Mucosa of descending colon (tissue), 3 donors: ENCODE data around the gene CLCF1. TPM values are rescaled to one million over a fixed set of nuclear protein-coding genes. Genes with fewer than 3 reads are reported as not detected.
"Not testable (repeated sequence)": the region's sequence is repeated elsewhere in the genome, so short reads cannot be mapped to it uniquely, and the experiment has no call there.

Source experiments
- ATAC-seq: fragments of 200-7000 bp; cut with Tn5 transposase; one replicate; pipeline ENCODE4 v1.9.1; 2020; ENCODE audit warnings: mild to moderate bottlenecking, moderate library complexity
- DNase-seq, 3 donors: peaks; one replicate each; pipeline ENCODE4 v3.0.0-alpha.2; 2020
- H3K36me3 ChIP-seq: fragments of 200-600 bp; one replicate; pipeline ENCODE4 v1.8.0; 2021; ENCODE audit warnings: low read depth, mild to moderate bottlenecking
- H3K4me1 ChIP-seq: fragments of 200-600 bp; one replicate; pipeline ENCODE4 v1.8.0; 2021; ENCODE audit warnings: low read depth, mild to moderate bottlenecking
- H3K4me3 ChIP-seq: fragments of 200-600 bp; one replicate; pipeline ENCODE4 v1.8.0; 2021; ENCODE audit warnings: mild to moderate bottlenecking
- H3K9me3 ChIP-seq: fragments of 200-600 bp; one replicate; pipeline ENCODE4 v1.8.0; 2021; ENCODE audit warnings: mild to moderate bottlenecking
- intact Hi-C, 2 donors: fragments of 100-400 bp; cut with DNase I in 1 of 2; cut with micrococcal nuclease in 1 of 2; formaldehyde crosslinking; loops; one replicate each; pipeline versions ENCODE4 v1.11.0 to v1.11.1; 2022; cut with DNase I, micrococcal nuclease
- total RNA-seq, 3 donors: library from RNA; stranded (reverse); fragmentation: NEBNext Ultra II Directional in 2 of 3; extraction: Animal tissue kit (Norgen Biotek cat#: 25700) in 2 of 3; gene quantifications; one replicate each; pipeline versions ENCODE4 v1.2.1 to v1.2.4, GENCODE V29; 2021 to 2023
- TF ChIP-seq, protein P1 (sequence below): fragments of 200-600 bp; IDR thresholded peaks from one replicate; pipeline ENCODE4 v1.8.0; 2022; ENCODE audit warnings: antibody characterized with exemption, mild to moderate bottlenecking
- donor health status: DM: no; HTN: no; CAD: no; lungs with moderate emphysema.
- donor health status: DM: no; HTN: no; CAD: no.
- donor health status: DM: no; HTN: yes; CAD: no.

Gene CLCF1
- total RNA-seq, 3 donors from 2014 or later = 2.2 to 3.0 (median 2.7) TPM

DNA sequence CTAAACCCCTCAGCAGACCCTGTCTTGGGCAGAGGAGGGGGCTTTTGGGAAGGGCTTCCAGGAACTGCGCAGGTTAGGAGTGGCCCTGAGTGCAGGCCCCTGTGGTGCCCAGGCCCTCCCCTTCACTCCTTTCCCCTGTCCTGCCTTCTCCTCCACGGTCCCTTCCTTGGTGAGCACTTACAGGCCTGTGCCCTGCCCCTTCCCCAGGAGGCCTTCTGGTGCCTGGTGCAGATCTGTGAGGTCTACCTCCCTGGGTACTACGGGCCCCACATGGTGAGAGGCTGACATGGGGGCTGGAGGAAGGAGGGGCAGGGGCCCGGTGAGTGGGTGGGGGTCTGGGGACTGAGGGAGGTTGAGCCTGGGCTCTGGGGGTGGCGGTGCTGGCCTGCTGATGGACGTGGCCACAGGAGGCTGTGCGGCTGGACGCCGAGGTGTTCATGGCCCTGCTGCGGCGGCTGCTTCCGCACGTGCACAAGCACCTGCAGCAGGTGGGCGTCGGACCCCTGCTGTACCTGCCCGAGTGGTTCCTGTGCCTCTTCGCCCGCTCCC, 33.1 kb upstream of the CLCF1 start:
- intact Hi-C loops = no loop called here
- H3K36me3 ChIP-seq = no peaks in the 10 kb centered on the region
- peaks cover 10% of the 10 kb centered on the region for H3K4me1 ChIP-seq
- DNase-seq (no peak), ATAC-seq (no peak)
- H3K9me3 ChIP-seq = no peaks in the 10 kb centered on the region
- TF ChIP-seq, protein P1, sequence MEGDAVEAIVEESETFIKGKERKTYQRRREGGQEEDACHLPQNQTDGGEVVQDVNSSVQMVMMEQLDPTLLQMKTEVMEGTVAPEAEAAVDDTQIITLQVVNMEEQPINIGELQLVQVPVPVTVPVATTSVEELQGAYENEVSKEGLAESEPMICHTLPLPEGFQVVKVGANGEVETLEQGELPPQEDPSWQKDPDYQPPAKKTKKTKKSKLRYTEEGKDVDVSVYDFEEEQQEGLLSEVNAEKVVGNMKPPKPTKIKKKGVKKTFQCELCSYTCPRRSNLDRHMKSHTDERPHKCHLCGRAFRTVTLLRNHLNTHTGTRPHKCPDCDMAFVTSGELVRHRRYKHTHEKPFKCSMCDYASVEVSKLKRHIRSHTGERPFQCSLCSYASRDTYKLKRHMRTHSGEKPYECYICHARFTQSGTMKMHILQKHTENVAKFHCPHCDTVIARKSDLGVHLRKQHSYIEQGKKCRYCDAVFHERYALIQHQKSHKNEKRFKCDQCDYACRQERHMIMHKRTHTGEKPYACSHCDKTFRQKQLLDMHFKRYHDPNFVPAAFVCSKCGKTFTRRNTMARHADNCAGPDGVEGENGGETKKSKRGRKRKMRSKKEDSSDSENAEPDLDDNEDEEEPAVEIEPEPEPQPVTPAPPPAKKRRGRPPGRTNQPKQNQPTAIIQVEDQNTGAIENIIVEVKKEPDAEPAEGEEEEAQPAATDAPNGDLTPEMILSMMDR = no peak
- H3K4me3 ChIP-seq = no peak overlapping the region

DNA sequence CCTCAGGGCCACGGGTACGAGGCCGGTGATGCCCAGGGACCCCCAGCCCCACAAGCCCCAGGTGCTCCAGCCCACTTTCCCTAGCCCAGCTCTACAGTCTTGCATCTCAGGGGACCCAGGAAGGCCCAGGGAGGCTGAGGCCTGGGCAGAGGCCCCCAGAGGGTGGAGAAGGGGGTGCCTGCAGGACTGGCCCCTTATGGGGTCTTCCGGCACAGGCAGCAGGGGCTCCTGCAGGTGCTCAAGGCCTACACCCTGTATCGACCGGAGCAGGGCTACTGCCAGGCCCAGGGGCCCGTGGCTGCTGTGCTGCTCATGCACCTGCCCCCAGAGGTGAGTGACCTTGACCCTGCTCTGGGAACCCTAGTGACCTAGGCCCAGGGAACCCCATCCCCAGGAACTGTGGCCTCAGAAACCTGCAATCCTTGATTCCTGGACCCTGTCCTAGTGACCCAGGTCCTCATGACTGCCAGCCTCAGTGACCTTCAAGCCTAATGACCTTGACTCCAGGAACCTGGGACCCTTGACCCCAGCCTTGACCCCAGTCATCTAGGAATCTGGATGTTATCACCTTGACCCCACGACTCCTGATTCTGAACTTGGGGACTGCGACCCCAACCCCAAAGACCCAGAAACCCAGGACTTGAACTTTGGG, 32.4 kb upstream of the CLCF1 start:
- Histone ChIP-seq H3K36me3 (no peaks in the 10 kb centered on the region), H3K4me3 (no peak overlapping the region), H3K9me3 (no peaks in the 10 kb centered on the region), H3K4me1 (peaks cover 11% of the 10 kb centered on the region)
- TF ChIP-seq, protein P1 = no peak
- DNase-seq = peak in 1 of 3 donors; percentile 31
- no peak for ATAC-seq
- intact Hi-C loops = no loop called here

DNA sequence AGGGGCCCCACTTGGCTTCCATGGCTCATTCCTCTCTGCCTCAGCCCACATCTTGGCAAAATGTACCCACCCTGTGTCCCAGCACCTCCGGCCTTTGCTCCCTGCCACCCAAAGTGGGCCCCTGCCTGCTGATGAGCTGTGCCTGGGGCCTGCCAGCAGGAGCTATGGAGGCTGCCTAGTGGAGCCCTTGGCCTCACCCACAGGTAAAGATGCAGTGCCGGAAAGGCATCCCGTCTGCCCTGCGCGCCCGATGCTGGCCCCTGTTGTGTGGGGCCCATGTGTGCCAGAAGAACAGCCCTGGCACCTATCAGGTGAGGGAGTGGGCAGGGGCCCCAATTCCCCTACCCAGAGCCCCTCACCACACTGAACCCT, 31.8 kb upstream of the CLCF1 start:
- DNase-seq (no peak), ATAC-seq (no peak)
- no peak overlapping the region for H3K4me3 ChIP-seq
- H3K4me1 ChIP-seq = peaks cover 16% of the 10 kb centered on the region
- intact Hi-C loops = no loop called here
- H3K36me3 ChIP-seq = no peaks in the 10 kb centered on the region
- TF ChIP-seq, protein P1 = no peak
- no peaks in the 10 kb centered on the region for H3K9me3 ChIP-seq

DNA sequence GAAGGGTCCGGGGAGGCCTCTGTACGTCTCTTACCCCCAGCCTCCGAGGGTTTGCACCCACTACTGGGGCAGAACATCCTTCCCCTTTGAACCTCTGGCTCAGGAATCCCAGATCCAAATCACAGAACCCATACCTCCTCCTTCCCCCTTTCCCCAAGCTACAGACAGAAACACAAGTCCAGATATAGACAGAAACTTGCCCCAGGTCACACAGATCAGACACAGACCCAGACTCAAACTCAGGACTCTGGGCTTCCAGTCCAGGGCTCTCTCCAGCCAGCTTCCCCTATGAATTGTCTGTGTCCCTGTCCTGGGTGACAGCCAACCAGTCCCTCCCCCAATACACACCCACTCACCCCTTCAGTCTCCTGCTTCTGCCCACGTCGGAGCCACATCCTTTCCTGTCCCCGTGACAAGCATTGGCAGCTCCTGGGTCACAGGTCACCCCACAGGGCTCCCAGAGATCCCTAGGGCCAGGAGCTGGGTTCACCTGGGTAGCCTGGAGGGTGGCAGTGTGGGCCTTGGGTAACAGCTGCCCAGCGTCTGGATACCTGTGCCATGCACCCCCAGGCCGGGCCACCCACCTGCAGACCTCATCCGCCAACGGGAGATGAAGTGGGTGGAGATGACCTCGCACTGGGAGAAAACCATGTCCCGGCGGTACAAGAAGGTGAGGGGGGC, 31.3 kb upstream of the CLCF1 start:
- Histone ChIP-seq H3K9me3 (no peaks in the 10 kb centered on the region), H3K4me3 (peak overlapping the region; percentile 15), H3K36me3 (no peaks in the 10 kb centered on the region), H3K4me1 (peaks cover 18% of the 10 kb centered on the region)
- ATAC-seq (no peak), DNase-seq (peak in 2 of 3 donors; percentile 37 to 76)
- TF ChIP-seq, protein P1 = no peak
- intact Hi-C loops = no loop called here

DNA sequence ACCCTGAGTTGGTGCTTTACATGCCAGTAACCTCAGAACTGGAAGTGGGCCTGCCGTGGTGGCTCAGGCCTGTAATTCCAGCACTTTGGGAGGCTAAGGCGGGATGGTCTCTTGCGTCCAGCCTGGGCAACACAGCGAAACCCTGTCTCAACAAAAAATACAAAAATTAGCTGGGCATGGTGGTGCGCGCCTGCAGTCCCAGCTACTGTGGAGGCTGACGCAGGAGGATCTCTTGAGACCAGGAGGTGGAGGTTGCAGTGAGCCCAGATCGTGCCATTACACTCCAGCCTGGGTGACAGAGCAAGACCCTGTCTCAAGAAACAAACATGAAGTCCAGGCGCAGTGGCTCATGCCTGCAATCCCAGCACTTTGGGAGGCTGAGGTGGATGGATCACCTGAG, 29.7 kb upstream of the CLCF1 start:
- intact Hi-C loops, ATAC-seq, H3K4me3 ChIP-seq, H3K36me3 ChIP-seq, H3K9me3 ChIP-seq: not testable (repeated sequence)
- H3K4me1 ChIP-seq = peaks cover 23% of the 10 kb centered on the region
- DNase-seq = peak in 1 of 3 donors; percentile 54

DNA sequence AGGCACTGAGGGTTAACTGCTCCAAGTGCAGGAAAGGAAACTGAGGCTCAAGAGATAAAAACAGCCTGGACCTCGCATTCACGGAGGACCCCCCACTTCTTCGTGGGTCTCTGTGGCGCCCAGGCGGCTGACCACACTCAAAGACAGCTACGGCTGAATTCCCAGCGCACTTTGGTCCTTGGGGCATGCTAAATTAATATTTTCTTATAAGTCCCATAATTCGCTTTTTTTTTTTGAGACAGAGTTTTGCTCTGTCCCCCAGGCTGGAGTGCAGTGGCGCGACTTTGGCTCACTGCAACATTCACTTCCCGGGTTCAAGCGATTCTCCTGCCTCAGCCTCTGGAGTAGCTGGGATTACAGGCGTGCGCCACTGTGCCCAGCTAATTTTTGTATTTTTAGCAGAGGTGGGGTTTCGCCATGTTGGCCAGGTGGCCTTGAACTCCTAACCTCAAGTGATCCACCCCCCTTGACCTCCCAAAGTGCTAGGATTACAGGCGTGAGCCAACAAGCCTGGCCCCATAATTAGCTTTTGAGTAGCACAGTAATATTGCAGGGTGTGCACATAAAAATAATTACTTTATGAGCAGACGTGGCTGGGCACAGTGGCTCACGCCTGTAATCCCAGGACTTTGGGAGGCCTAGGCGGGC, 28.9 kb upstream of the CLCF1 start:
- intact Hi-C loops, ATAC-seq, H3K4me3 ChIP-seq, H3K9me3 ChIP-seq, H3K36me3 ChIP-seq: not testable (repeated sequence)
- H3K4me1 ChIP-seq = peaks cover 23% of the 10 kb centered on the region
- peak in 2 of 3 donors; percentile 48 to 69 for DNase-seq
